Activated T-helper 17 cell treated with anti-CD3 and anti-CD28 coated beads, Interleukin-2, amount 50 U/mL, for 72 hours (primary cell): ENCODE measurements around the gene PTPRQ. TPM values are rescaled to one million over a fixed set of nuclear protein-coding genes. Genes with fewer than 3 reads are reported as not detected.
"Not testable (repeated sequence)": the region's sequence is repeated elsewhere in the genome, so short reads cannot be mapped to it uniquely, and the experiment has no call there.

Experiments
- ATAC-seq: fragments of 150-1000 bp; cut with Tn5 transposase; replicated peaks from 2 replicates; pipeline ENCODE4 v1.10.0; 2021; ENCODE audit warnings: mild to moderate bottlenecking, moderate library complexity
- H3K27ac Mint-ChIP-seq: one replicate; pipeline ENCODE4 v1.8.0; 2022; ENCODE audit warnings: mixed read lengths
- H3K27me3 Mint-ChIP-seq: one replicate; pipeline ENCODE4 v1.8.0; 2022; ENCODE audit warnings: mixed read lengths
- H3K36me3 Mint-ChIP-seq: one replicate; pipeline ENCODE4 v1.8.0; 2022; ENCODE audit warnings: low read depth, mild to moderate bottlenecking, mixed read lengths
- H3K4me1 Mint-ChIP-seq: one replicate; pipeline ENCODE4 v1.8.0; 2022; ENCODE audit warnings: mixed read lengths
- H3K4me3 Mint-ChIP-seq: one replicate; pipeline ENCODE4 v1.8.0; 2022; ENCODE audit warnings: mild to moderate bottlenecking, mixed read lengths
- H3K9me3 Mint-ChIP-seq: one replicate; pipeline ENCODE4 v1.8.0; 2022; ENCODE audit warnings: mixed read lengths
- total RNA-seq, 2 donors: library from RNA; stranded (reverse); gene quantifications; one replicate each; pipeline ENCODE4 v1.2.3, GENCODE V29; 2022

The PTPRQ gene
- total RNA-seq, 2 donors from 2014 or later = not detected

DNA sequence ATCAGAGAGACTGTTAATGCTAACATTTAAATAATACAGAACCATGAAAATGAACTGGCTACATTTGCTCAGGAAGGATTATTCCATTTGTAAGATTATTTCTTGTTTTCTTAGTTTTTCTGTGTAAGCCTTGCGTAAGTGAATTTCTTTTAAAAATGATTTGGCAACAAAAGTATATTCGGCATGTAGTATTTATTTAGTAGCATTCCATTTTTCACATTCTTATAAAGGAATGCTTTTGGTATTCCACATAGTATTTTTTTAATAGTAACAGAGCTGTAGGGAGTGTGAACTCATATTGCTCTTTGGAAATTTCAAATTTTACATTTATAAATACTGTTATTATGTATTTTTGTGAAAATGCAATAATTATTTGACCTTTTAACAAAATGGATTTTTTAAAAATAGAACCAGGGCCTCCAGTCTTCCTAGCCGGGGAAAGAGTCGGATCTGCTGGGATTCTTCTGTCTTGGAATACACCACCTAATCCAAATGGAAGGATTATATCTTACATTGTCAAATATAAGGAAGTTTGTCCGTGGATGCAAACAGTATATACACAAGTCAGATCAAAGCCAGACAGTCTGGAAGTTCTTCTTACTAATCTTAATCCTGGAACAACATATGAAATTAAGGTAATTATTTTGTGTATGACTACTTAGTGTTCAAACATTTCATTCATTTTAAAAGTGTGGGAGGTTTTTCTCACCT is 1.2 kb downstream of the PTPRQ start:
- H3K27me3 Mint-ChIP-seq = no peaks in the 10 kb centered on the region
- no peaks in the 10 kb centered on the region for H3K36me3 Mint-ChIP-seq
- no peaks in the 10 kb centered on the region for H3K4me1 Mint-ChIP-seq
- no peak overlapping the region for H3K4me3 Mint-ChIP-seq
- no peak for ATAC-seq
- H3K9me3 Mint-ChIP-seq = peaks cover 8% of the 10 kb centered on the region
- no peak overlapping the region for H3K27ac Mint-ChIP-seq

GRCh38 chr12:80456513-80456912 is 12.5 kb downstream of the PTPRQ start:
- Mint-ChIP-seq H3K36me3 (no peaks in the 10 kb centered on the region), H3K9me3 (no peaks in the 10 kb centered on the region), H3K27me3 (no peaks in the 10 kb centered on the region), H3K4me1 (no peaks in the 10 kb centered on the region), H3K4me3 (no peak overlapping the region), H3K27ac (no peak overlapping the region)
- ATAC-seq = no peak

- Mint-ChIP-seq H3K27ac (no peak overlapping the region), H3K4me1 (no peaks in the 10 kb centered on the region), H3K27me3 (no peaks in the 10 kb centered on the region), H3K4me3 (no peak overlapping the region), H3K36me3 (no peaks in the 10 kb centered on the region), H3K9me3 (no peaks in the 10 kb centered on the region)
- ATAC-seq = no peak
Observed at GRCh38 chr12:80460972-80461371, 16.9 kb downstream of the PTPRQ start.

DNA sequence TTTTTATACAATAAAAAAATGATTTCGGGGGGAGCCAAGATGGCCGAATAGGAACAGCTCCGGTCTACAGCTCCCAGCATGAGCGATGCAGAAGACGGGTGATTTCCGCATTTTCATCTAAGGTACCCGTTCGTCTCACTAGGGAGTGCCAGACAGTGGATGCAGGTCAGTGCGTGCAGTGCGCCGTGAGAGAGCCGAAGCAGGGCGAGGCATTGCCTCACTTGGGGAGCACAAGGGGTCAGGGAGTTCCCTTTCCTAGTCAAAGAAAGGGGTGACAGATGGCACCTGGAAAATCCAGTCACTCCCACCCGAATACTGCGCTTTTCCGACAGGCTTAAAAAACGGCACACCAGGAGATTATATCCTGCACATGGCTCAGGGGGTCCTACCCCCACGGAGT is 17.8 kb downstream of the PTPRQ start:
- H3K9me3 Mint-ChIP-seq = not testable (repeated sequence)

DNA sequence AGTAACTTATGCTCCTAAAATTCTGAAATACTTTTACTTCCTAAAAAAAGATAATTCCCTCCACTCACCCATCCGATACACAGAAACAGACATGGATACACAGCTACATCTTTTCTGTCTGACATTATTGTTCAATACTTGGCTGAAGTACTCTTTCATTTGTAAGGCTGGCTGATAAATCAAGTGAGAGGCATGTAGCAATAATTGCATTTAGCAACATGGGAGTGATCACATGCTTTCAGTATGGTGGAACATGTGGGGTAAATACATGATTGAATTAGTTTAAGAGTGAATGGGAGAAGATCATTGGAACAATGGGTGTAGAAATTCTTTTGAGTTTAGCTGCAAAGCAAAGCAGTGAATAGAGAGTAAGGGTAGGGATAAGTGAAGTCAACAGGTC is 25.6 kb downstream of the PTPRQ start:
- Mint-ChIP-seq H3K27me3 (no peaks in the 10 kb centered on the region), H3K9me3 (no peaks in the 10 kb centered on the region), H3K4me3 (no peak overlapping the region), H3K4me1 (no peaks in the 10 kb centered on the region), H3K36me3 (no peaks in the 10 kb centered on the region), H3K27ac (no peak overlapping the region)
- ATAC-seq = no peak

More for the DNA sequence above, 17.8 kb downstream of the PTPRQ start:
- not testable (repeated sequence) for H3K4me3 Mint-ChIP-seq, H3K27me3 Mint-ChIP-seq, ATAC-seq, H3K27ac Mint-ChIP-seq, H3K36me3 Mint-ChIP-seq, H3K4me1 Mint-ChIP-seq

GRCh38 chr12:80470403-80470802 is 26.4 kb downstream of the PTPRQ start:
- no peak for ATAC-seq
- Mint-ChIP-seq H3K36me3 (no peaks in the 10 kb centered on the region), H3K4me1 (no peaks in the 10 kb centered on the region), H3K9me3 (no peaks in the 10 kb centered on the region), H3K4me3 (no peak overlapping the region), H3K27ac (no peak overlapping the region), H3K27me3 (no peaks in the 10 kb centered on the region)

DNA sequence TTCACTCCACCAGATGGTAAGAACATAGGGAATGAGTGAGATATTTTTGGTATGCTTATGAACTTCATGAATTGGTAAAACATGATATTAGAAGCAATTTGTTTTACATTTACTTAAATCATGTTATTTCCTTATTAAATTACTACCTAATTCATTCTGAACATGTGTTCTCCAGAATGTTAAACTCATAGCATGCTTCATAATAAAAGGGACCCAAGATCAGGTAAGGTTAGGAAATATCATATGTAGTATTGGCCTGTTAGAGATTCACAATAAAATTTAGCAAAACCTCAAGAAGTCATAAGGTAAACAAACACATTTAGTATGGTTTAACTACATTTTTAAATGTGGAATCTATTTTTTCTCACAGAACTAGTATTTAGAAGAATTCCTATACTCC is 28.2 kb downstream of the PTPRQ start:
- Mint-ChIP-seq H3K4me1 (no peaks in the 10 kb centered on the region), H3K36me3 (no peaks in the 10 kb centered on the region), H3K4me3 (no peak overlapping the region), H3K27ac (no peak overlapping the region), H3K27me3 (no peaks in the 10 kb centered on the region), H3K9me3 (peaks cover 3% of the 10 kb centered on the region)
- no peak for ATAC-seq

- Mint-ChIP-seq H3K36me3 (no peaks in the 10 kb centered on the region), H3K4me3 (no peak overlapping the region), H3K9me3 (peaks cover 3% of the 10 kb centered on the region), H3K4me1 (no peaks in the 10 kb centered on the region), H3K27ac (no peak overlapping the region), H3K27me3 (no peaks in the 10 kb centered on the region)
- no peak for ATAC-seq
Observed at GRCh38 chr12:80472911-80473500, 29.0 kb downstream of the PTPRQ start.

DNA sequence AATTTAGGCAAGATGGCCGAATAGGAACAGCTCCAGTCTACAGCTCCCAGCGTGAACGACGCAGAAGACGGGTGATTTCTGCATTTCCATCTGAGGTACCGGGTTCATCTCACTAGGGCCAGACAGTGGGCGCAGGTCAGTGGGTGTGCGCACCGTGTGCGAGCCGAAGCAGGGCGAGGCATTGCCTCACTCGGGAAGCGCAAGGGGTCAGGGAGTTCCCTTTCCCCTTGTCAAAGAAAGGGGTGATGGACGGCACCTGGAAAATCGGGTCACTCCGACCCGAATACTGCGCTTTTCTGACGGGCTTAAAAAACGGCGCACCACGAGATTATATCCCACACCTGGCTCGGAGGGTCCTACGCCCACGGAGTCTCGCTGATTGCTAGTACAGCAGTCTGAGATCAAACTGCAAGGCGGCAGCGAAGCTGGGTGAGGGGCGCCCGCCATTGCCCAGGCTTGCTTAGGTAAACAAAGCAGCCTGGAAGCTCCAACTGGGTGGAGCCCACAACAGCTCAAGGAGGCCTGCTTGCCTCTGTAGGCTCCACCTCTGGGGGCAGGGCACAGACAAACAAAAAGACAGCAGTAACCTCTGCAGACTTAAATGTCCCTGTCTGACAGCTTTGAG is 33.6 kb downstream of the PTPRQ start:
- not testable (repeated sequence) for H3K4me3 Mint-ChIP-seq, ATAC-seq

GRCh38 chr12:80484746-80485145 is 40.7 kb downstream of the PTPRQ start:
- H3K27me3 Mint-ChIP-seq = no peaks in the 10 kb centered on the region
- no peak overlapping the region for H3K4me3 Mint-ChIP-seq
- H3K36me3 Mint-ChIP-seq = no peaks in the 10 kb centered on the region
- H3K4me1 Mint-ChIP-seq = no peaks in the 10 kb centered on the region
- ATAC-seq = no peak
- H3K9me3 Mint-ChIP-seq = peaks cover 11% of the 10 kb centered on the region
- H3K27ac Mint-ChIP-seq = no peak overlapping the region

More for the DNA sequence above, 33.6 kb downstream of the PTPRQ start:
- not testable (repeated sequence) for H3K36me3 Mint-ChIP-seq, H3K27me3 Mint-ChIP-seq, H3K9me3 Mint-ChIP-seq, H3K4me1 Mint-ChIP-seq, H3K27ac Mint-ChIP-seq

DNA sequence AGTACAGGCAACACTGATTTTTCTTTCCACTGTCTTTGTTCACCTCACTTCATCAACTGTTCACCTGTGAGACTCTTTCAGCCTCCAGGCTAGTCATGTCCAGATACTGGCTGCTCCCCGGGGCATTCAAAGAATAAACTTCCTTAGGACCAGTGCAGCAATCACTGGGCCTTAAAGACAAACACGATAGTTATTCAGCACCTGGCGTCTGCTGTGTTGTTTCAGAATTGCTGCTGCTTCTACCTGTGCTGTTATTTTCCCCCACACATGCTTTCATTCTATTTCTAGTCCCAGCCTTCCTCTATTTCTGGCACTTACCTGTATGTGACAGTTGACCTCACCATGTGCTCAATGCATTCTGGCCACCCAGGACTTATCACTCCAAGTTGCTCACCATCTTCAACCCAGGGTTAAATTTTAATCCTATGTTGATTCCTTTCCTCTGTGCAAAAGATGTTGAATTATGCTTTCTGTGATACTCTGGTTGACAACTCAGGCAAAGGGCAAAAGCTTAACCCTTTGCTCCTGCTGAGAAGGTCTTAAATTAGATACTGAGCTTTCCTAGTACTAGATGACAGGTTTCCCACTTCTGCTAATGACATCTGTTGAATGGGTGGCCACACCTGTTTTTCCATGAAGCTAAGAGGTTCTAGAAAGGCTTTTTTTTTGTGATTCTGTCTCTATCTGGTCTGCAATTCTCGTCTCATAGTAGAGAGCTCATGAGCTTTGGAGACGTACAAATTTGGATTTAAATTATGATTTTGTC is 41.4 kb downstream of the PTPRQ start:
- Mint-ChIP-seq H3K36me3 (no peaks in the 10 kb centered on the region), H3K4me1 (no peaks in the 10 kb centered on the region), H3K27ac (no peak overlapping the region), H3K9me3 (peaks cover 11% of the 10 kb centered on the region), H3K4me3 (no peak overlapping the region), H3K27me3 (no peaks in the 10 kb centered on the region)
- no peak for ATAC-seq

DNA sequence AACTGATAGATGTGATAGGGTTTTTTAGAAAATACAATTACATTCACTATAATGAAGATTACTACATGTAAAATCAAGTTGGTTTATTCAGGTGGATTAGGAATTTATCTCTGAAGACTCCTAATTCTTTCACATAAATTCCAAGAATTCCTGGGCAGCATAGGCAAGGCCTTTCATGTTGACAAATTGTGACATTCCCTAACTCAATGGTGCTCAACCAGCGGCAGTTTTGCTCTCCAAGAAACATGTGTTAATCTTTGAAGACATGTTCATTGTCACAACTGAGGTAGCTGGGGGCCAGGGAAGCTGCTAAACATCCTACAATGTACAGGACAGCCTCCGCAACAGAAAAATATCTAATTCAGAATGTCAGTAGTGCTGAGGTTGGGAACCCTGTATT is 46.3 kb downstream of the PTPRQ start:
- no peak overlapping the region for H3K4me3 Mint-ChIP-seq
- H3K36me3 Mint-ChIP-seq = no peaks in the 10 kb centered on the region
- peaks cover 12% of the 10 kb centered on the region for H3K9me3 Mint-ChIP-seq
- H3K4me1 Mint-ChIP-seq = no peaks in the 10 kb centered on the region
- no peak overlapping the region for H3K27ac Mint-ChIP-seq
- H3K27me3 Mint-ChIP-seq = no peaks in the 10 kb centered on the region
- ATAC-seq = no peak

DNA sequence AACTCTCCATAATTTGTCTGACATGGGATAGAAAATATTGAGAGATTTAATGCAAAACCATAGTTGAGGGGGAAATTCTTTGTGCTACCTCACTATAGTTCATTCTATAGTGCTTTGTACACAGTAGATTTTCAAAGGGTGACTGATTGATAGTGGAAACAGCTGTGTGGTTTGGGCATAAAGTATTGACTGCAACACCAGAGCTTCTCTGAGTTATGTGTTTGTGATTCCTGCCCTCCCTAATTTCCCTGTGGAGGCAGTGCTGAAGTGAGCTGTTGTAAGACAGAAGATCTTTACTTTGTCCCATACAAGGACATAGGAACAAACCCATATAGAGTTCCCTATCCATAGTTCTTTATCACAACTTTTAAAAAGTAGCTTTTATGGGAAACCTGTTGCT is 47.1 kb downstream of the PTPRQ start:
- Mint-ChIP-seq H3K4me3 (no peak overlapping the region), H3K27ac (no peak overlapping the region), H3K27me3 (no peaks in the 10 kb centered on the region), H3K9me3 (peaks cover 11% of the 10 kb centered on the region), H3K4me1 (no peaks in the 10 kb centered on the region), H3K36me3 (no peaks in the 10 kb centered on the region)
- no peak for ATAC-seq

DNA sequence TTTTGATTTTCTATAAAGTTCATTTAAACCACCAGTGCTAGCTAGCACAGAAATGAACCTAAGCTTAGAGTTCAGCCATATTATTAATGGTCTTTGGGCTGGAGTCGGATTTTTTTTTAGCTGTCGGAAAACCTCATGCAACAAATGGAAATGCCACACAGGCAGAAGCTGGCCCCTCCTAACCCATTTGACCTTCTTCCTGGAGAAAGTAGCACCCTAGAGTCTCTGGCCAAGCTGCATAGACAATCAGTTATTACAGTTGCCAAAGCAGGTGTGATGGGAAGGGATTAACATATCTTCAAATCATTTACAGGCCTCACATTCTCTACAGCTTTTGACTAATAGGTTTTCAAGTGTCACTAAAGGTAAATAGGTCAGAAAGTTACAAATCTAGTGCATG is 49.4 kb downstream of the PTPRQ start:
- ATAC-seq = no peak
- H3K36me3 Mint-ChIP-seq = no peaks in the 10 kb centered on the region
- no peaks in the 10 kb centered on the region for H3K4me1 Mint-ChIP-seq
- H3K4me3 Mint-ChIP-seq = no peak overlapping the region
- no peaks in the 10 kb centered on the region for H3K27me3 Mint-ChIP-seq
- peaks cover 3% of the 10 kb centered on the region for H3K9me3 Mint-ChIP-seq
- H3K27ac Mint-ChIP-seq = no peak overlapping the region

DNA sequence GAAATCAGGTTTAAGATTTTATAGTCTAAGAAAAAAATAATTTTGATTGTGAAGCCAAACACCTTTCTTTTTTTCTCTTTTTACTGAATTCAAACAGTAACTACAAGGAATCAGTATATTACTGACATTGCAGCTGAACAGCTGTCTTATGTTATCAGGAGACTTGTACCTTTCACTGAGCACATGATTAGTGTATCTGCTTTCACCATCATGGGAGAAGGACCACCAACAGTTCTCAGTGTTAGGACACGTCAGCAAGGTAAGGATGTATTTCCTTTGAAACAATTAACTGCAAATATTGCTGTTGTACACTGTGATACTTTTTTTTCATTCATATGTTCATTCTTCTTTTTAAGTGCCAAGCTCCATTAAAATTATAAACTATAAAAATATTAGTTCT is 50.8 kb downstream of the PTPRQ start:
- no peaks in the 10 kb centered on the region for H3K36me3 Mint-ChIP-seq
- no peak overlapping the region for H3K27ac Mint-ChIP-seq
- no peaks in the 10 kb centered on the region for H3K4me1 Mint-ChIP-seq
- no peak for ATAC-seq
- H3K4me3 Mint-ChIP-seq = no peak overlapping the region
- H3K27me3 Mint-ChIP-seq = no peaks in the 10 kb centered on the region
- peaks cover 3% of the 10 kb centered on the region for H3K9me3 Mint-ChIP-seq
